Measurements from ENCODE around the gene ANAPC2. TPM values are rescaled to one million over a fixed set of nuclear protein-coding genes. Genes with fewer than 3 reads are reported as not detected.

The ANAPC2 gene
- total RNA-seq, 3 donors from 2014 or later (not counting 1 experiment from before 2014, with no cell fraction given), result 146 to 172 (median 171) TPM

- no peak overlapping the region for H3K4me3 ChIP-seq (ENCODE audit: low read length)
- Mint-ChIP-seq H3K4me3 (no peak overlapping the region), H3K27ac (no peak overlapping the region), H3K27me3 (ENCODE audit: low read depth in 2 of 2) (no peaks in the 10 kb centered on the region), H3K9me3 (no peaks in the 10 kb centered on the region), H3K36me3 (no peaks in the 10 kb centered on the region), H3K4me1 (peaks cover 20 to 44% of the 10 kb centered on the region in 2 donors)
- H3K9me3 ChIP-seq (ENCODE audit: control insufficient read depth, insufficient read depth, low read length), result no peaks in the 10 kb centered on the region
- no peak overlapping the region for H3K27ac ChIP-seq (ENCODE audit: low read length)
- peaks cover 57% of the 10 kb centered on the region for H3K36me3 ChIP-seq (ENCODE audit: control insufficient read depth, insufficient read depth, low read length)
- no peaks in the 10 kb centered on the region for H3K27me3 ChIP-seq (ENCODE audit: control insufficient read depth, insufficient read depth, low read length)
- intact Hi-C loops (cut with micrococcal nuclease), result no loop called here
- H3K4me1 ChIP-seq (ENCODE audit: control insufficient read depth, insufficient read depth, low read length), result peaks cover 43% of the 10 kb centered on the region
- ATAC-seq, result no peak
- no peak for TF ChIP-seq CTCF (IDR thresholded peaks at IDR 0.05)
- no peak for DNase-seq
- WGBS (ENCODE audit: insufficient coverage), result 93% methylated on average over 6 of the region's 6 CpGs
Measured at GRCh38 chr9:137186385-137186784, 2.0 kb downstream of the ANAPC2 start.

GRCh38 chr9:137185921-137186320, 2.4 kb downstream of the ANAPC2 start:
- Mint-ChIP-seq H3K36me3 (no peaks in the 10 kb centered on the region), H3K9me3 (no peaks in the 10 kb centered on the region), H3K4me3 (no peak overlapping the region), H3K27ac (no peak overlapping the region), H3K27me3 (ENCODE audit: low read depth in 2 of 2) (no peaks in the 10 kb centered on the region), H3K4me1 (peaks cover 20 to 42% of the 10 kb centered on the region in 2 donors)
- no peak for TF ChIP-seq CTCF (IDR thresholded peaks at IDR 0.05)
- H3K27me3 ChIP-seq (ENCODE audit: control insufficient read depth, insufficient read depth, low read length), result no peaks in the 10 kb centered on the region
- 97% methylated on average over 19 of the region's 19 CpGs for WGBS (ENCODE audit: insufficient coverage)
- no peak overlapping the region for H3K4me3 ChIP-seq (ENCODE audit: low read length)
- intact Hi-C loops (cut with micrococcal nuclease), result no loop called here
- H3K4me1 ChIP-seq (ENCODE audit: control insufficient read depth, insufficient read depth, low read length), result peaks cover 43% of the 10 kb centered on the region
- H3K27ac ChIP-seq (ENCODE audit: low read length), result no peak overlapping the region
- H3K36me3 ChIP-seq (ENCODE audit: control insufficient read depth, insufficient read depth, low read length), result peaks cover 56% of the 10 kb centered on the region
- DNase-seq (no peak), ATAC-seq (no peak)
- no peaks in the 10 kb centered on the region for H3K9me3 ChIP-seq (ENCODE audit: control insufficient read depth, insufficient read depth, low read length)

GRCh38 chr9:137184881-137185660, 3.3 kb downstream of the ANAPC2 start:
- ATAC-seq (no peak), DNase-seq (no peak)
- Histone ChIP-seq H3K27me3 (ENCODE audit: control insufficient read depth, insufficient read depth, low read length) (no peaks in the 10 kb centered on the region), H3K36me3 (ENCODE audit: control insufficient read depth, insufficient read depth, low read length) (peaks cover 53% of the 10 kb centered on the region), H3K4me1 (ENCODE audit: control insufficient read depth, insufficient read depth, low read length) (peaks cover 41% of the 10 kb centered on the region), H3K4me3 (ENCODE audit: low read length) (no peak overlapping the region), H3K9me3 (ENCODE audit: control insufficient read depth, insufficient read depth, low read length) (no peaks in the 10 kb centered on the region), H3K27ac (ENCODE audit: low read length) (no peak overlapping the region)
- no peak overlapping the region for H3K27ac Mint-ChIP-seq
- no peaks in the 10 kb centered on the region for H3K9me3 Mint-ChIP-seq
- no peak for TF ChIP-seq CTCF (IDR thresholded peaks at IDR 0.05)
- 95% methylated on average over 48 of the region's 48 CpGs for WGBS (ENCODE audit: insufficient coverage)
- H3K36me3 Mint-ChIP-seq, result no peaks in the 10 kb centered on the region
- no peak overlapping the region for H3K4me3 Mint-ChIP-seq
- no peaks in the 10 kb centered on the region for H3K27me3 Mint-ChIP-seq (ENCODE audit: low read depth in 2 of 2)
- intact Hi-C loops (cut with micrococcal nuclease), result no loop called here
- peaks cover 20 to 36% of the 10 kb centered on the region in 2 donors for H3K4me1 Mint-ChIP-seq

Data from natural killer cell (primary cell).